Umbilical cord (tissue), 2 donors: ENCODE data around the gene P2RX7. TPM values are rescaled to one million over a fixed set of nuclear protein-coding genes. Genes with fewer than 3 reads are reported as not detected.
"Not testable (repeated sequence)": the region's sequence is repeated elsewhere in the genome, so short reads cannot be mapped to it uniquely, and the experiment has no call there.

Experiments
- DNase-seq: peaks from one replicate; pipeline ENCODE4 v3.0.0-alpha.2; 2015; ENCODE audit warnings: low spot score
- total RNA-seq: library from RNA; depleted of rRNA; stranded (reverse); fragments of >200 nt; gene quantifications from one replicate; pipeline ENCODE4 v1.2.3, GENCODE V29; 2014; ENCODE audit warnings: low replicate concordance; ENCODE audit not compliant: insufficient read depth

Gene P2RX7
- total RNA-seq, 1 donor from 2014 or later = 5.3 TPM

DNA sequence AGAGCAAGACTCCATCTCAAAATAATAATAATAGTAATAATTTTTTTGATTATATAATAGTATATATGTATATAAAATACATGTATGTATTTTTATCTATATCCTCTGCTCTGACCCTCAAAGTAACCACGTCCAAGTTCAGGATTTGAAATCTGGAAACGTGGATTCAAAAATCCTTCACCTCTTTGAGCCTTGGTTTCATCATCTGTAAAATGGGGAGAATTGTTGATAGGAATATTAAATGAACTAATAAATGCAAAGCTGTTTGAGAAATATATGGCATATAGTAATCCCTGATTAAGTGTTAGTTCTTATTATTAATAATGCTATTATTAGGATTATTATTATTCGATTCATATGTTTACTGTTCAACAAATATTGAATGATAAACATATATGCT, 2.6 kb downstream of the P2RX7 start:
- DNase-seq = no peak

DNA sequence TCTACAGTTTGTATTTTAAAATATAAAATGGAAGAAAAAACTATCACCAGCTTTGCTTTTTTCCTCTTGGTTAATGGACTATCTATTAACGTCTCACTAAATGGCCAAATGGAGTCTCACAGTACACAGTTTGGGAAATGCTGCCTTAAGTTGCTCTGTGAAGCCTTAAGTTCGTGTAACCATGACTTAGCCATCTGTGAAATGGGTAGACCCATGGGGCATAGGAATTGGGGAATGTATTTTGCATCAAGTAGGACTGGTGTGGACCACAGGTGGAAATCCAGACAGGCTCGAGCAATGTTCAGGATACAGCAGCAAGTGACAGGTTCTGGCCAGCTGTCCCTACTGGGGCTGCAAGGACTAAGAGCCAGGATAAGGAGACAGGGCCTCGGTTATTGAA, 4.8 kb downstream of the P2RX7 start:
- DNase-seq = no peak

DNA sequence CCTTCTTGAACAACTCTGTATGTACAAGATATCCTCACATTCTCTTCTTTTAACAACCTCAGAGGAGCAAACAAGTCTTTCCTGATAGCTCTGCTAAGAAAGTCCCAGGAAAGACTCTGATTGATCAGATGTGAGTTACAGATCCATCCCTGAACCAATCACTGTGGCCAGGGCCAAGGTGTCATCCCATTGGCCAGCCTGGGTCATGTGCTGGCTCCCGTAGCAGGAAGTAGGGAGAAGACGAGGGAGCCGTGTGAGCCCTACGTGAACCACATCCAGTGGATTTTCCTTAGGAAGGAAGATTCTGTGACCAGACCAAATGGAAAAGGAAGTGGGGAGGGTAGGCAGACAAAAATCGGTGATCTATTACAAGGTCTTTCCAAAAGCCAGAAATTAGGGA, 5.6 kb downstream of the P2RX7 start:
- DNase-seq = no peak

- no peak for DNase-seq
Observed at GRCh38 chr12:121139286-121139685, 6.6 kb downstream of the P2RX7 start.

GRCh38 chr12:121142171-121142950, 9.7 kb downstream of the P2RX7 start:
- DNase-seq = no peak

DNA sequence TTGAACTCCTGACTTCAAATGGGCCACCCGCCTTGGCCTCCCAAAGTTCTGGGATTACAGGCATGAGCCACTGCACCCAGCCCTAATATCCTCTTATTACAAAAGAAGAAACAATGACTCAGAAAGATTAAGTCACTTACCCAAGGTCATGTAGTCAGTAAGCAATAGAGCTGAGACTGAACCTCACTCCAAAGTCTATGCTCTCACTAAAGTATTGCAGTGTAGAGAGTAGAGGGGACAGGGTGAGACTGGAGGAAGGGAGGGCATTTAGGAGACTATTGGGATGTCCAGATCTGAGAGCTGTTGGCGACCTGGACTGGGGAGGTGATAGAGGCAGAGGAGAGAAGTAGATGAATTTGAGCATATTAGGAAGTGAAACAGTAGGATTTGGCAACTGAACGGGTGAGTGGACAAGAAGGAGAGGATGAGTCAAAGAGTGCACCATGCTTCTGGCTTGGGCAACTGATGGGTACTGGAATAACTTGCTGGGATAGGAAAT, 11.8 kb downstream of the P2RX7 start:
- DNase-seq = no peak

DNA sequence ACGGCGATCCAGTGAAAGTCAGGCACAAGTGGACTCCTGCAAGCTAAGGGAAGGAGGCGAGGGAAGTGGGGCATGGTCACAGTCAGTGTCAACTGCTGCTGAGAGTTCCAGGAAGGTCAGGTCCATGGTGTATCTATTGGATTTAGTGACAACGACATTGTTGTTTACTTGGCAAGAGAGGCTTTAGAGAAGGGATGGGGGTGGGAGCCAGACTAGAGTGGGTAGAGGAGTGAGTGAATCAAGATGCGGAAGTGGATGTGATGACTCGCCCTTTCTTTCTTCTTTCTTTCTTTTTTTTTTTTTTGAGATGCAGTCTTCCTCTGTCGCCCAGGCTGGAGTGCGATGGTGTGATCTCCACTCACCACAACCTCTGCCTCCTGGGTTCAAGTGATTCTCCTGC, 12.5 kb downstream of the P2RX7 start:
- peak; percentile 3 for DNase-seq

GRCh38 chr12:121149289-121149688, 16.6 kb downstream of the P2RX7 start:
- DNase-seq = not testable (repeated sequence)

DNA sequence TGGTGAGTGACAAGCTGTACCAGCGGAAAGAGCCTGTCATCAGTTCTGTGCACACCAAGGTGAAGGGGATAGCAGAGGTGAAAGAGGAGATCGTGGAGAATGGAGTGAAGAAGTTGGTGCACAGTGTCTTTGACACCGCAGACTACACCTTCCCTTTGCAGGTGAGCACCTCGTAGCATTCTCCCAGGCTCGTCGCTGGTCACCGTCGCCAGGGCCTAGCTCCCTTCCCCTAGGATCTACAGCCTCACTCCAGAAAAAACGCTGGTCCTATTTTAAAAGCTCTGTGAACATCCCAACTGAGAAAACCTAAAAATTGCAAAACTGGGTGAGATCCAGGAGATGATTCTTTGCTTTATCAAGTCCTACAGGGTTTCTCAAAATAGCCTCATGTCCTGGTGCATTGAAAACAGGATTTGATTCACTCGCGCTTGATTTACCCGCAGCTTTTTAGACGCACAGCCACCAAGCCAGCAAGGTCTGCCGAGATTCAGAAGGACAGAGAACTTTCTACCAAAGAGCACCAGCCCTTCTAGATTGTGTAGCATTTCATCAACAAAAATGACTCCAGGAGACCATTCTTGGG, 22.2 kb downstream of the P2RX7 start:
- DNase-seq = no peak

GRCh38 chr12:121156365-121156764, 23.7 kb downstream of the P2RX7 start:
- DNase-seq = no peak

DNA sequence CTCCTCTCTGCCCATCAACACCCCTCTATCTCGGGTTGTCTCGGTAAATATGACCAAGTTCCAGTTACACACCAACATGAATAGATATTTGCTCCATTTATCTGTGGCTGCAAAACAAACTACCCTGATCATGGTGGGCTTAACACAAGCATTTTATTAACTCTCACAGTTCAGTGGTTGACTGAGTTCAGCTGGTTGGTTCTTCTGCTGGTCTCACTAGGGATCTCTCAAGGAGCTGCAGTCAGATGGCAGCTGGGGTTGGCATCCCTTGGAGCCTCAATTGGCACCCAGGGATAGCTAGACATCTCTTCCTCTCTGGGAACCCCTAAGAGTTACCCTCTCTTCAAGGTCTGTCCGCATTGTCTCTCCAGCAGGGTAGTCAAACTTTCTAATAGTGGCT, 25.4 kb downstream of the P2RX7 start:
- DNase-seq = no peak

- DNase-seq = not testable (repeated sequence)
Observed at GRCh38 chr12:121158728-121159351, 26.2 kb downstream of the P2RX7 start.

DNA sequence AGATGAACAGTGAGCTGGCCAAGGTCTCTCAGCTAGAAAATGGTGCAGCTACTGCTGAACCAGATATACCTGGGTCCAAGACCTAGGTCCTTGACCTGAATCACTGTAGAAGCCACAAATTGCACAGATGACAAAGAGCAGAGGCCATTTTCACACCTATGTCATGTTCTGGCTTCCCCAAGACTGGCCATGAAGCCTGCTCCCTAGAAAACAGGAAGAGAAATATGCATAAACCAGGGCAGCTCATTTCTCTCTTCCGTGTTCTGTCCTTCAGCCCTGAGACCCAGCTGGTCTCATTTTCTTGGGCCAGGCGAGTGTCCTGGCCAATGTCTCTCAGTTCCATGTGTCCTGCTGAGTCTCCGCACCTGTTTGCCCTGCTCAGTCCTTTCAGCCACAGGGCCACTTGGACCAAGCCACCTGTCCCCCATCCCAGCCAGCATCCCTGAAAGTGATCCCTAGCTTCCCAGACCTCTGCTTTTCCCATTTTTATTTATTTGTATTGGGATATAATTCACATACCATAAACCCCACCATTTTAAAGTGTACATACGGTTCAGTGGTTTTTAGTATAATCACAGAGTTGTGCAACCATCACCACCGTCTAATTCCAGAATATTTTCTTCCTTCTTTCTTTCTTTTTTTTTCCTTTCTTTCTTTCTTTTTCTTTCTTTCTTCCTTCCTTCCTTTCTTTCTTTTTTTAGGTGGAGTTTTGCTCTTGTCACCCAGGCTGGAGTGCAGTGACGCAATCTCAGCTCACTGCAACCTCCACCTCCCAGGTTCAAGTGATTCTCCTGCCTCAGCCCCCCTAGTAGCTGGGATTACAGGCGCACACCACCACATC, 27.0 kb downstream of the P2RX7 start:
- no peak for DNase-seq

- DNase-seq = no peak
Observed at GRCh38 chr12:121162384-121162783, 29.7 kb downstream of the P2RX7 start.

DNA sequence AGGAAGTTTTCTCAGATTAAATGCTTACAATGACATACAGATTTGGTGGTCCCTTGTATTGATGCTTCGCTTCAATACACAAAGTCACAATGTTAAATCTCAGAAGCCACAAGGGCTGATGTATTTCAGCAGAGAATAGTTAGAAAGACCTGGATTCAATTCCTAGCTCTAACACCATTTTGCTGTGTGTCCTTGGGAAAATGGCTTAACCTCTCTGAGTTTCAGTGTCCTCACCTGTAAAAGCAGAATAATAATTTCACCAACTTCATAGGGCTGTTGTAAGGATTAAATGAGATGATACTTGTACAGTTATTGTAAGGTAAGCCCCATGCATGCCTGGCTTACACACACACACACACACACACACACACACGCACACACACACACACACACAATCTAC, 30.3 kb downstream of the P2RX7 start:
- DNase-seq = no peak

- DNase-seq = not testable (repeated sequence)
Observed at GRCh38 chr12:121164839-121165238, 32.2 kb downstream of the P2RX7 start.

DNA sequence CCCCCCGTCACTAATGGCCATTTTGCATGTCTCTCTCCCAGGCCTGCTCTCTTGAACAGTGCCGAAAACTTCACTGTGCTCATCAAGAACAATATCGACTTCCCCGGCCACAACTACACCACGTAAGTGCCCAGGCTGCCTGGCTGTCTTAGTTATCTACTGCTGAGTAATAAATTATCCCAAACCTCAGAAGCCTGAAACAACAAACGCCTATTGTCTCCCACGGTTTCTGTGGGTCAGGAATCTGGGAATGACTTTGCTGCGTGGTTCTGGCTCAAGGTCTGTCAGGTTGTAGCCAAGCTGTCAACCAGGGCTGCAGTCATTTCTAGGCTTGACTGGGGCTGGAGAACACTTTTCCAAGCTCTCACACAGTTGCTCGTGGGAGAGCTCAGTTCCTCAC, 32.6 kb downstream of the P2RX7 start:
- no peak for DNase-seq

DNA sequence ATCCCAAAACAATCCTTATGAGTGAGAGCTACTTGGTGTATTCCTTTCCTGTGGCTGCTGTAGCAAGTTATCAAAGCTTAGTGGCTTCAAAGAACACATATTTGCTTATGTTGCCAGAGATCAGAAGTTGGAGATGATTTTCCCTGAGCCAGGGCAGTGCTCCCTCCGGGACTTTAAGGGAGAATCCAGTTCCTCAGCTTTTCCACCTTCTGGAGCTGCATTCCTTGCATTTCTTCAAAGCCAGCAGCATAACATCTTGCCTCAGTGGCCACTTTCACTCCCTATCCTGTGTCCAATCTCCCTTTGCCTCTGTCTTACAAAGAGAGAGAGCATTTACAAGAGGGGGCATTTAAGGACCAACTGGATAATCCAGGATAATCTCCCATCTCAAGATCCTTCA, 33.7 kb downstream of the P2RX7 start:
- DNase-seq = no peak

- DNase-seq = no peak
Observed at GRCh38 chr12:121167232-121167820, 34.6 kb downstream of the P2RX7 start.

DNA sequence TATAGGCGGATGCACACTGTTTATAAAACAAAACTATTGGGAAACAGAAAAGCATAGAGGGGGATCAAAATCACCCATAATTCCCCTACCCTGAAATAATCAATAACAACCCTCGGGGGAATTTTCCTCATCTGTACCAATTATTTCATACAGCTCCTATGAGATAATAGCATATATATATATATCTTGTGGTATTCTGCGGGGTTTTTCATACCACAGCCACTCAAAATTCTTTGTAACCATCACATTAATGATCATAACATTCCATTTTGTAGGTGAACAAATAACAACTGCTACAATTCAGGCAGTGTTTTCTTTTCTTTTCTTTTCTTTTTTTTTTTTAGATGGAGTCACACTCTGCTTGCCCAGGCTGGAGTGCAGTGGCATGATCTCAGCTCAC, 35.3 kb downstream of the P2RX7 start:
- no peak for DNase-seq

- DNase-seq = no peak
Observed at GRCh38 chr12:121170151-121170550, 37.5 kb downstream of the P2RX7 start.
